OCI-LY7 (cell line): Measurements from ENCODE around the gene PEDS1. TPM values are rescaled to one million over a fixed set of nuclear protein-coding genes. Genes with fewer than 3 reads are reported as not detected.
A peak's percentile ranks its signal among the peaks of the same experiment; 100 is the strongest.
"Not testable (repeated sequence)": the region's sequence is repeated elsewhere in the genome, so short reads cannot be mapped to it uniquely, and the experiment has no call there.

Experiments used
- BruUV-seq: library from RNA; stranded (reverse); fragments of 400-500 nt; replicated peaks from 2 replicates; lab custom pipeline; 2021; lab: Mats Ljungman, UMichigan
- CTCF ChIA-PET: fragments of 300-600 bp; sonication (Branson Sonifier 250); formaldehyde crosslinking; loops from one replicate; lab custom pipeline; 2022; ENCODE audit warnings: antibody characterized with exemption; ENCODE audit not compliant: unreplicated experiment; lab: Charles Lee
- POLR2A ChIA-PET: fragments of 300-600 bp; sonication (Branson Sonifier 250); formaldehyde crosslinking; loops from one replicate; lab custom pipeline; 2022; ENCODE audit warnings: antibody characterized with exemption; lab: Charles Lee
- DNase-seq: peaks from one replicate; pipeline ENCODE4 v3.0.0-alpha.2; 2015; ENCODE audit warnings: low spot score
- H2AFZ ChIP-seq: fragments of 200-600 bp; sonication (generic), shearing (Covaris generic); 2 replicates; pipeline ENCODE4 v1.6.1; 2014; ENCODE audit warnings: mild to moderate bottlenecking, antibody characterized with exemption, low read length, moderate library complexity
- H3K27ac ChIP-seq: fragments of 200-600 bp; sonication (generic); 2 replicates; pipeline ENCODE4 v1.5.1; 2014; ENCODE audit warnings: mixed run types, low read depth, mild to moderate bottlenecking, moderate library complexity, low read length, inconsistent platforms; ENCODE audit not compliant: poor library complexity, severe bottlenecking
- H3K36me3 ChIP-seq: fragments of 200-600 bp; sonication (generic); 2 replicates; pipeline ENCODE4 v1.6.1; 2014; ENCODE audit warnings: mild to moderate bottlenecking, antibody characterized with exemption, low read length, moderate library complexity, mixed read lengths; ENCODE audit not compliant: insufficient read depth
- H3K4me1 ChIP-seq: fragments of 200-600 bp; sonication (generic); 2 replicates; pipeline ENCODE4 v1.5.1; 2014; ENCODE audit warnings: mild to moderate bottlenecking, low read length; ENCODE audit not compliant: insufficient read depth, poor library complexity, severe bottlenecking
- H3K4me2 ChIP-seq: fragments of 200-600 bp; sonication (generic); 2 replicates; pipeline ENCODE4 v1.6.1; 2014; ENCODE audit warnings: mild to moderate bottlenecking, low read length
- H3K4me3 ChIP-seq: fragments of 200-600 bp; sonication (generic); 2 replicates; pipeline ENCODE4 v1.5.1; 2014; ENCODE audit warnings: mild to moderate bottlenecking, low read depth, low read length; ENCODE audit not compliant: poor library complexity, severe bottlenecking
- H3K79me2 ChIP-seq: fragments of 200-600 bp; sonication (generic); 2 replicates; pipeline ENCODE4 v1.6.1; 2016; ENCODE audit warnings: low read depth, mild to moderate bottlenecking, low read length, moderate library complexity, mixed read lengths; ENCODE audit not compliant: insufficient read depth
- H3K9me2 ChIP-seq: fragments of 200-600 bp; sonication (generic); 2 replicates; pipeline ENCODE4 v1.6.1; 2016; ENCODE audit warnings: mild to moderate bottlenecking, low read length, mixed read lengths; ENCODE audit not compliant: insufficient read depth
- H3K9me3 ChIP-seq: fragments of 200-600 bp; sonication (generic); 2 replicates; pipeline ENCODE4 v1.6.1; 2014; ENCODE audit warnings: mild to moderate bottlenecking, mixed run types, low read length, mixed read lengths
- H4K20me1 ChIP-seq: fragments of 200-600 bp; sonication (generic); 2 replicates; pipeline ENCODE4 v1.6.1; 2014; ENCODE audit warnings: mild to moderate bottlenecking, antibody characterized with exemption, low read length, moderate library complexity, mixed read lengths; ENCODE audit not compliant: insufficient read depth
- EZH2phosphoT487 ChIP-seq: fragments of 200-600 bp; sonication (generic); IDR thresholded peaks from 2 replicates; pipeline ENCODE4 v1.6.1; 2018; ENCODE audit warnings: low read depth, borderline replicate concordance, mild to moderate bottlenecking, mixed run types, antibody characterized with exemption, low read length, moderate library complexity, mixed read lengths
- intact Hi-C: fragments of 100-400 bp; cut with micrococcal nuclease; formaldehyde crosslinking; loops from one replicate; pipeline ENCODE4 v1.10.0; 2022; ENCODE audit not compliant: unreplicated experiment
- total RNA-seq, 2 experiments: library from RNA; depleted of rRNA in 1 of 2; stranded (reverse); fragments of >200 nt in 1 of 2; shearing (Covaris generic) in 1 of 2; gene quantifications; 2 replicates each; pipeline ENCODE4 v1.2.3, GENCODE V29; 2014 to 2022
- TF ChIP-seq, protein P1 (sequence below): fragments of 200-600 bp; sonication (generic); conservative IDR thresholded peaks from 2 replicates; pipeline ENCODE4 v1.5.1; 2014; ENCODE audit warnings: mild to moderate bottlenecking, antibody characterized with exemption, low read length, moderate library complexity, mixed read lengths

PEDS1 gene
- total RNA-seq, 2 experiments from 2014 or later: 22.0 to 25.9 TPM

DNA sequence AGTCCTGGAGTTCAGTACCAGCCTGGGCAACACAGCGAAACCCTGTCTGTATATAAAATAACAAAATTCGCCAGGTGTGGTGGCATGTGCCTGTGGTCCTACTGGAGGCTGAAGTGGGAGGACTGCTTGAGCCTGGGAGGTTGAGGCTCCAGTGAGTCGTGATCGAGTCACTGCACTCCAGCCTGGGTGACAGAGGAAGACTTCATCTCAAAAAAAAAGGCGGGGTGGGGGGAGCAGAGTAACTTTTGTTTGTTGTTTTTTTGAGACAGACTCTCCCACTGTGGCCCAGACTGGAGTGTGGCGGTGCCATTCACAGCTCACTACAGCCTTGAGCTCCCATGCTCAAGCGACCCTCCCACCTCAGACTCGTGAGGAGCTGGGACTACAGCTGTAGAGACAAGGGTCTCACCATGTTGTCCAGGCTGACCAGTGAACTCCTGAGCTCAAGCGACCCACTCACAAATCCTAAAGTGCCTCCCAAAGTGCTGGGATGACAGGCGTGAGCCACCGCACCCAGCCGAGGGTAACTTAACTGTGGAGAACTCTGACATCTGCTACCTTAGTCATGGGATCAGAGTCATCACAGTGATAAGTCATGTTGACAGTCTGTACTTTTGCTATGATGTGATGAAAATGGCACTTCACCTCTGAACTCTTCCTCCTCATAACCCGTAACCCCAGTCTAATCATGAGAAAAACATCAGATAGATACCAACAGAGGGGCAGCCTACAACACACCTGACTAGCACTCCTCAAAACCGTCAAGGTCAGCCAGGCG, 16.5 kb downstream of the PEDS1 start:
- H3K4me2 ChIP-seq: no peak overlapping the region
- H3K9me2 ChIP-seq: no peaks in the 10 kb centered on the region
- H3K4me1 ChIP-seq: no peaks in the 10 kb centered on the region
- ChIA-PET CTCF (no interaction called here), POLR2A (interaction anchor here (0.6 kb wide), 1 partner anchor 219 kb away, joined by 3 read pairs; no protein-coding TSS in a partner anchor)
- no peak overlapping the region for H3K4me3 ChIP-seq
- intact Hi-C loops: no loop called here
- H4K20me1 ChIP-seq: no peaks in the 10 kb centered on the region
- no TSS peak for BruUV-seq
- no peaks in the 10 kb centered on the region for H3K79me2 ChIP-seq
- peaks cover 15% of the 10 kb centered on the region; the same call in 1 of the 2 replicates for H3K36me3 ChIP-seq
- no peak for DNase-seq
- no peaks in the 10 kb centered on the region for H3K9me3 ChIP-seq
- no peak overlapping the region for H2AFZ ChIP-seq
- TF ChIP-seq, protein P1, sequence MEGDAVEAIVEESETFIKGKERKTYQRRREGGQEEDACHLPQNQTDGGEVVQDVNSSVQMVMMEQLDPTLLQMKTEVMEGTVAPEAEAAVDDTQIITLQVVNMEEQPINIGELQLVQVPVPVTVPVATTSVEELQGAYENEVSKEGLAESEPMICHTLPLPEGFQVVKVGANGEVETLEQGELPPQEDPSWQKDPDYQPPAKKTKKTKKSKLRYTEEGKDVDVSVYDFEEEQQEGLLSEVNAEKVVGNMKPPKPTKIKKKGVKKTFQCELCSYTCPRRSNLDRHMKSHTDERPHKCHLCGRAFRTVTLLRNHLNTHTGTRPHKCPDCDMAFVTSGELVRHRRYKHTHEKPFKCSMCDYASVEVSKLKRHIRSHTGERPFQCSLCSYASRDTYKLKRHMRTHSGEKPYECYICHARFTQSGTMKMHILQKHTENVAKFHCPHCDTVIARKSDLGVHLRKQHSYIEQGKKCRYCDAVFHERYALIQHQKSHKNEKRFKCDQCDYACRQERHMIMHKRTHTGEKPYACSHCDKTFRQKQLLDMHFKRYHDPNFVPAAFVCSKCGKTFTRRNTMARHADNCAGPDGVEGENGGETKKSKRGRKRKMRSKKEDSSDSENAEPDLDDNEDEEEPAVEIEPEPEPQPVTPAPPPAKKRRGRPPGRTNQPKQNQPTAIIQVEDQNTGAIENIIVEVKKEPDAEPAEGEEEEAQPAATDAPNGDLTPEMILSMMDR: no peak
- TF ChIP-seq EZH2phosphoT487: no peak
- no peak overlapping the region for H3K27ac ChIP-seq

DNA sequence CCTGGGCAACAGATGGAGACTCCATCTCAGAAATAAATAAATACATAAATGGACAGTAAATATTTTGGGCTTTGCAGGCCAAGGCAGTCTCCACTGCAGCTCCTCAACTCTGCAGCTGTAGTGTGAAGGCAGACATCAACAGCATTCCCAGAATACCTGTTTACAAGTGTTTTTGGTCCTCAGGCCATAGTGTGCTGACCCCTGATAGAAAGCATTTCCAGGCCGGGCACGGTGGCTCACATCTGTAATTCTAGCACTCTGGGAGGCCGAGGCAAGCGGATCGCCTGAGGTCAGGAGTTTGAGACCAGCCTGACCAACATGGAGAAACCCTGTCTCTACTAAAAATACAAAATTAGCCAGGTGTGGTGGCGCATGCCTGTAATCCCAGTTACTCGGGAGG, 18.4 kb downstream of the PEDS1 start:
- H3K36me3 ChIP-seq: peaks cover 18% of the 10 kb centered on the region
- H3K9me2 ChIP-seq, DNase-seq, H2AFZ ChIP-seq, H3K4me1 ChIP-seq, CTCF ChIA-PET, H3K4me3 ChIP-seq, BruUV-seq, H3K9me3 ChIP-seq, intact Hi-C loops, H3K27ac ChIP-seq, H3K79me2 ChIP-seq, POLR2A ChIA-PET, H4K20me1 ChIP-seq, H3K4me2 ChIP-seq: not testable (repeated sequence)

DNA sequence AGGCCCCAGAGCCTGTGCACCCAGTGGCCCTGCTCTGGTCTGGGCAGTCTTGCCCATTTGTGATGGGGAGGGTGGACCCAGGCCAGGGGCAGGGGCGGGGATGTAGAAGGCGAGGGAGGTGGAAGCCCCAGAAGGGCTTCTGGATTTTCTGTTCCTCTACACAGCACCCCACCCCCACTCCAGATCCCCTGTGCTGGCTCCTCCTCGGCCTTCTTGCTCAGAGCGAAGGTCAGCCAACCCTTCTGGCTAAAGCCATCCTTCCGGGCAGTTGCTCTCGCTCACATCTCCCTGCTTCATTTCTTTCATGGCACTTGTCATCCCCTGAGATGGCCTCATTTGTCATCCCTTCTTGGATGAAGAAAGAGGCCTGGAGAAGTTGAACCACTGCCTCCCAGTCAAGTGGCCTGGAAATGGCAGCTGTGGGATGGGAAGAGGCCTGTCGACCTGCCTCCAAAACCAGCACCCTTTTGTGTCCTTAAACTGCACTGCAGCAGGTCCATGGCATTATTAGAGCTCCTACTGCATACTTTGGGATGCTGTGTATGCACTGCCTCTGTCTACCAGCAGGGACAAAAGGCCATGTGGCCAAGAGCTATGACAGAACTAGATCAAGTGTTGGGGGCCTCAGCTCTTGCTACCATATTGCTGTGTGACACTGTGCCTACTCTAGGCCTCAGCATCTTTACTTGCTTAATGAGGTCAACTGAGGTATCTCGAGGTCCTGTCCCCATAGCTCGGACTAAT, 19.9 kb downstream of the PEDS1 start:
- H3K27ac ChIP-seq: no peak overlapping the region
- H4K20me1 ChIP-seq: no peaks in the 10 kb centered on the region
- H2AFZ ChIP-seq: no peak overlapping the region
- intact Hi-C loops: no loop called here
- H3K4me1 ChIP-seq: no peaks in the 10 kb centered on the region
- ChIA-PET CTCF (no interaction called here), POLR2A (interaction anchor here (1.3 kb wide), 1 partner anchor 12 kb away, joined by 4 read pairs; no protein-coding TSS in a partner anchor)
- H3K9me3 ChIP-seq: no peaks in the 10 kb centered on the region
- H3K4me2 ChIP-seq: no peak overlapping the region
- no peak for DNase-seq
- H3K4me3 ChIP-seq: no peak overlapping the region
- no TSS peak for BruUV-seq
- H3K79me2 ChIP-seq: no peaks in the 10 kb centered on the region
- TF ChIP-seq, protein P1: 0 out of 2 replicates have a peak, but pooled peaks have one; percentile 29
- TF ChIP-seq EZH2phosphoT487: no peak
- H3K36me3 ChIP-seq: peaks cover 21% of the 10 kb centered on the region
- no peaks in the 10 kb centered on the region for H3K9me2 ChIP-seq
